ENCODE measurements around the gene EFCAB3. TPM values are rescaled to one million over a fixed set of nuclear protein-coding genes. Genes with fewer than 3 reads are reported as not detected.

Gene EFCAB3
- total RNA-seq = not detected

GRCh38 chr17:62380253-62380652, at the start of gene EFCAB3:
Gene EFCAB3, plus strand, starts transcription at chr17:62380553. Its CDS starts 2,427 bp downstream, at chr17:62382980.

GRCh38 chr17:62423647-62424461, 43.5 kb downstream of the EFCAB3 start, which contains the start of gene METTL2A:
Gene METTL2A, plus strand, starts transcription at chr17:62423897. Its CDS starts 6 bp downstream, at chr17:62423903.

Other genes with a start within 250 kb of the EFCAB3 start
- gene METTL2A, start 43.3 kb downstream of the EFCAB3 start, total RNA-seq = 32.4 TPM
- 125 TPM for gene TLK2, start 98.3 kb downstream of the EFCAB3 start, total RNA-seq
- gene MRC2, start 247.1 kb downstream of the EFCAB3 start, total RNA-seq = 178 TPM